MCF 10A (cell line): Measurements from ENCODE around the gene KSR1. TPM values are rescaled to one million over a fixed set of nuclear protein-coding genes. Genes with fewer than 3 reads are reported as not detected.
A peak's percentile ranks its signal among the peaks of the same experiment; 100 is the strongest.

Source experiments
- BruUV-seq: library from RNA; stranded (reverse); fragments of 400-500 nt; replicated peaks from 2 replicates; lab custom pipeline; 2021; lab: Mats Ljungman, UMichigan
- CTCF ChIA-PET: fragments of 300-600 bp; sonication (Branson Sonifier 250); formaldehyde crosslinking; extraction: SDS; loops from one replicate; lab custom pipeline; 2021; ENCODE audit warnings: antibody characterized with exemption, inconsistent platforms; lab: Yijun Ruan, JAX
- POLR2A ChIA-PET: fragments of 300-600, 350-650 bp; sonication (Branson Sonifier 250); formaldehyde crosslinking; extraction: SDS; loops from one replicate; lab custom pipeline; 2020; ENCODE audit warnings: antibody characterized with exemption, inconsistent platforms; lab: Yijun Ruan, JAX
- DNase-seq: peaks from one replicate; pipeline ENCODE4 v3.0.0-alpha.2; 2018; ENCODE audit not compliant: unreplicated experiment
- H3K27ac Mint-ChIP-seq: one replicate; pipeline ENCODE4 v1.8.0; 2022; ENCODE audit warnings: mild to moderate bottlenecking, low read depth, mixed read lengths; ENCODE audit not compliant: unreplicated experiment
- H3K27me3 Mint-ChIP-seq: one replicate; pipeline ENCODE4 v1.8.0; 2022; ENCODE audit warnings: mixed read lengths; ENCODE audit not compliant: insufficient read depth, unreplicated experiment
- H3K36me3 Mint-ChIP-seq: one replicate; pipeline ENCODE4 v1.8.0; 2022; ENCODE audit warnings: mild to moderate bottlenecking, moderate library complexity, mixed read lengths; ENCODE audit not compliant: insufficient read depth, unreplicated experiment
- H3K4me1 Mint-ChIP-seq: one replicate; pipeline ENCODE4 v1.8.0; 2022; ENCODE audit warnings: mixed read lengths; ENCODE audit not compliant: insufficient read depth, unreplicated experiment
- H3K4me3 Mint-ChIP-seq: one replicate; pipeline ENCODE4 v1.8.0; 2022; ENCODE audit warnings: mild to moderate bottlenecking, moderate library complexity, mixed read lengths; ENCODE audit not compliant: unreplicated experiment
- H3K9me3 Mint-ChIP-seq: one replicate; pipeline ENCODE4 v1.8.0; 2022; ENCODE audit warnings: mixed read lengths; ENCODE audit not compliant: unreplicated experiment
- intact Hi-C: fragments of 100-400 bp; cut with micrococcal nuclease; formaldehyde crosslinking; loops from 2 replicates; pipeline ENCODE4 v1.14.1; 2022
- total RNA-seq: library from RNA; stranded (reverse); gene quantifications from 2 replicates; pipeline ENCODE4 v1.2.3, GENCODE V29; 2022
- TF ChIP-seq, protein P1 (sequence below): fragments of 200-600 bp; IDR thresholded peaks from one replicate; pipeline ENCODE4 v1.8.0; 2022; ENCODE audit warnings: antibody characterized with exemption, mild to moderate bottlenecking; ENCODE audit not compliant: unreplicated experiment

KSR1 gene
- total RNA-seq, 1 experiment from 2014 or later: 7.2 TPM

DNA sequence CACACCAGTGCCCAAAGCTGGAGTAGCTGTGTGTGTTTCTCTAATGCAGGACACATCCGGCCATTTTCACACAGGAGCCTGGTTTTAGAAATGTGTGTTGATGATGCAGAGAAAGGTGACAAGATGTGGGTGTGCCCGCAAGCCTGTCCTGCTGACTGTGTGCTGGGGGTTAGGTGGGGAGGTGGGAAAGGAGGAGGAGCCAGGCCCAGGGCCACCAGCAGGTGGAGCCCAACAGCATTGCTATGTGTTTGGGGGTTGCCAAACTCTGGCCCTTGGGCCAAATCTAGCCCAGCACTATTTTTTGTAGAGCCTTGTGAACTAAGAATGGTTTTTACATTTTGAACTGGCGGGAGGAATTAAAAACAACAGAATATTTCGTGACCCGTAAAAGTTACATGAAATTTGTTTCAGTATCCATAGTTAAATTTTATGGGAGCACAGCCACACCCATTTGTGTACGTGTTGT, 113.0 kb downstream of the KSR1 start:
- Mint-ChIP-seq H3K9me3 (no peaks in the 10 kb centered on the region), H3K4me1 (peaks cover 8% of the 10 kb centered on the region), H3K27ac (peak overlapping the region; percentile 13), H3K27me3 (no peaks in the 10 kb centered on the region), H3K4me3 (no peak overlapping the region), H3K36me3 (no peaks in the 10 kb centered on the region)
- TF ChIP-seq, protein P1, sequence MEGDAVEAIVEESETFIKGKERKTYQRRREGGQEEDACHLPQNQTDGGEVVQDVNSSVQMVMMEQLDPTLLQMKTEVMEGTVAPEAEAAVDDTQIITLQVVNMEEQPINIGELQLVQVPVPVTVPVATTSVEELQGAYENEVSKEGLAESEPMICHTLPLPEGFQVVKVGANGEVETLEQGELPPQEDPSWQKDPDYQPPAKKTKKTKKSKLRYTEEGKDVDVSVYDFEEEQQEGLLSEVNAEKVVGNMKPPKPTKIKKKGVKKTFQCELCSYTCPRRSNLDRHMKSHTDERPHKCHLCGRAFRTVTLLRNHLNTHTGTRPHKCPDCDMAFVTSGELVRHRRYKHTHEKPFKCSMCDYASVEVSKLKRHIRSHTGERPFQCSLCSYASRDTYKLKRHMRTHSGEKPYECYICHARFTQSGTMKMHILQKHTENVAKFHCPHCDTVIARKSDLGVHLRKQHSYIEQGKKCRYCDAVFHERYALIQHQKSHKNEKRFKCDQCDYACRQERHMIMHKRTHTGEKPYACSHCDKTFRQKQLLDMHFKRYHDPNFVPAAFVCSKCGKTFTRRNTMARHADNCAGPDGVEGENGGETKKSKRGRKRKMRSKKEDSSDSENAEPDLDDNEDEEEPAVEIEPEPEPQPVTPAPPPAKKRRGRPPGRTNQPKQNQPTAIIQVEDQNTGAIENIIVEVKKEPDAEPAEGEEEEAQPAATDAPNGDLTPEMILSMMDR: peak; percentile 35
- peak; percentile 61 for DNase-seq
- intact Hi-C loops: no loop called here
- no TSS peak for BruUV-seq
- ChIA-PET POLR2A (interaction anchor here (1.0 kb wide), 1 partner anchor 76 kb away, joined by 3 read pairs; no protein-coding TSS in a partner anchor), CTCF (interaction anchor here (0.6 to 2.9 kb wide), 12 partner anchors 9 to 333 kb away, joined by 3 to 11 read pairs (median 4); no protein-coding TSS in a partner anchor)

DNA sequence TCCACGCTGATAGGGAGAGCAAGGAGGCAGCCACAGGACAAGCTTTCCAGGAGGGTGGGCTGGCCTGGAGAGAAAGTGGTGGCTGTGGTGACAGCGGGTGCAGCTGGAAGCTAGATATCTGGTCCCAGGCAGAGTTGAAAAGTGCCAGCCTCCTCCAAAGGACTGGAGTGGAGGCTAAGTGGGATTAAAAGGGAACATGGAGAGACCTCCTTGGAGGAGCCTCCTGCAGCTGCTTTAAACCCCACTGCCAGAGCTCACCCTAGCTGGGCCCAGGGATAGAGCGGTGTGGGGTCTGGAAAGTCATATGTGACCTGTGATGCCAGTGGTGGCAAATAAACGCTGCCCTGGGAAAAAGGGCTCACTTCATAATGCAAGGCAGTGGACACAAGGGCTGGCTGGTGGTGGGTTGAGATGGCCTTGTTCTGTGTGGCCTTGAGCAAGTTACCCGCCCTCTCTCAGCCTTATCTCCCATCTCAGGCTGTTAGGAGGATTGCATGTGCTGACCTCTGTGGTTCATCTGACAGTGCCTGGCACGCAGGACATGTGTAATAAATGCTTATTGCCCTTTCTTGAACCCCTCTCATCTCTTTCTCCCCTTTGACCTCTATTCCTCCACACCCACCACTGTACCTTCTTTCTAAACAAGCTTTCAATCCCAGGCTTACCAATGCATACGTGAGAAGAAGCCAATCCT, 113.8 kb downstream of the KSR1 start:
- Mint-ChIP-seq H3K27me3 (no peaks in the 10 kb centered on the region), H3K4me3 (no peak overlapping the region), H3K27ac (peak overlapping the region; percentile 13), H3K9me3 (no peaks in the 10 kb centered on the region), H3K36me3 (no peaks in the 10 kb centered on the region), H3K4me1 (peaks cover 8% of the 10 kb centered on the region)
- TF ChIP-seq, protein P1: no peak
- BruUV-seq: no TSS peak
- no peak for DNase-seq
- intact Hi-C loops: no loop called here
- ChIA-PET CTCF (interaction anchor here (0.5 to 2.9 kb wide), 13 partner anchors 9 to 338 kb away, joined by 3 to 11 read pairs (median 4); no protein-coding TSS in a partner anchor), POLR2A (no interaction called here)

DNA sequence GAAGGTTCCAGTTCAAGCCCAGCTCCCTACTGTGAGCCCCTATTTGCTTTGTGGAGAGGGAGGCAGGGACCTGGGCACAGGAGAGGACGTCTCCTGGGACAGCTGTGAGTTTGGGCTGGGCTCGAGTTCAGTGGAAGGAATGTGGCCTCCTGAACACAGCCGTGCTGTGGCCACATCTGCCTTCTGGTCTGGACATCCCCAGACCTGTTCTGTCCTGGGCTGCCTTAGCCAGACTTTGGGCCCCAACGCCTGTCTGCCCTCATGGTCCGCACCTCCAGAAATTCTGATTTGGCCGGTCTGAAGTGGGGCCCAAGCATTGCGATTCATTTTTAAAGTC, 114.3 kb downstream of the KSR1 start:
- Mint-ChIP-seq H3K27ac (no peak overlapping the region), H3K9me3 (no peaks in the 10 kb centered on the region), H3K36me3 (no peaks in the 10 kb centered on the region), H3K4me1 (peaks cover 8% of the 10 kb centered on the region), H3K4me3 (no peak overlapping the region), H3K27me3 (no peaks in the 10 kb centered on the region)
- BruUV-seq: no TSS peak
- intact Hi-C loops: no loop called here
- ChIA-PET CTCF (interaction anchor here (0.5 to 2.9 kb wide), 5 partner anchors 15 to 216 kb away, joined by 3 to 11 read pairs (median 4); no protein-coding TSS in a partner anchor), POLR2A (no interaction called here)
- TF ChIP-seq, protein P1: no peak
- DNase-seq: no peak

DNA sequence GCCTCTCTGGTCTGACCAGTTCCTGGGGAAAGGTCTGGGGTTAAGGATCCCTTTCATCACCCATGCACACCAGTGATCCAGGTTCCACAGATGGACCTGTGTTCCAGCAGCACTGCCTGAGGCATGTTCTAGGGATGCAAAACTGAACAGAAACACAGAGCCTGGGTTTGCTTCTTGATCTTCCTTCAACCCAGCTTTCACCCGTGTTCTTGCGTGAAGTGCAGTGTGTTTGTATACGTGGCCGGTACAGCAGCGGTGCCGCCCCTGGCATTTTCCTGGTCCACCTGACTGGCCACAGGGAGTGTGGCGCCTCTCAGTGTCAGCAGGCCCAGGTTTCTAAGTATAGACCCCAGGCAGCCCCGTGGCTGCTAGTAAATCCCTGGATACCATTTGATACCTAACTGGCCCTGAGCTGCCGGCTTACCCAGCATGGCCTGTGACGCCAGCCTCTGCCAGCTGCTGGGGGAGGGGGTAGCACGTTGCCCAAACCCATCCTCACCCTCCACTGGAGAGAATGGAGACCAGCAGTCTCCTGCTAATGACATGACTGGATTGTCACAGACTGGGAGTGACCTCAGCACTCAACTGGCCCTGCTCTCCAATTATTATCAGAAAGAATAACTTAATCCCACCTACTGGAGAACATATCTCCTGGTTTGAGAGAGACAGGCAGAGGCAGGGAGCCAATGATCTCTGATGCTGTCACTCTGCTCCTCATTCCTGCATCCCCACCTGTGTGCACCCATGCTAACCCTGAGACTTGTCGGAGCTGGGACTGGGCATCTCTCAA, 115.5 kb downstream of the KSR1 start:
- H3K4me3 Mint-ChIP-seq: no peak overlapping the region
- BruUV-seq: no TSS peak
- H3K9me3 Mint-ChIP-seq: no peaks in the 10 kb centered on the region
- peaks cover 3% of the 10 kb centered on the region for H3K36me3 Mint-ChIP-seq
- no peak overlapping the region for H3K27ac Mint-ChIP-seq
- POLR2A ChIA-PET: no interaction called here
- TF ChIP-seq, protein P1: no peak
- peaks cover 14% of the 10 kb centered on the region for H3K4me1 Mint-ChIP-seq
- CTCF ChIA-PET: interaction anchor here (0.6 kb wide), 1 partner anchor 78 kb away, joined by 3 read pairs; no protein-coding TSS in a partner anchor
- H3K27me3 Mint-ChIP-seq: no peaks in the 10 kb centered on the region
- intact Hi-C loops: no loop called here
- no peak for DNase-seq
